GM19395 (cell line): Measurements from ENCODE around the gene ESM1.
"Not testable (repeated sequence)": the region's sequence is repeated elsewhere in the genome, so short reads cannot be mapped to it uniquely, and the experiment has no call there.

ENCODE experiments used
- ATAC-seq: cut with Tn5 transposase; IDR thresholded peaks from one replicate; pipeline ENCODE4 v1.9.1; 2021; ENCODE audit warnings: mild to moderate bottlenecking, moderate library complexity; ENCODE audit not compliant: unreplicated experiment

Gene ESM1, protein sequence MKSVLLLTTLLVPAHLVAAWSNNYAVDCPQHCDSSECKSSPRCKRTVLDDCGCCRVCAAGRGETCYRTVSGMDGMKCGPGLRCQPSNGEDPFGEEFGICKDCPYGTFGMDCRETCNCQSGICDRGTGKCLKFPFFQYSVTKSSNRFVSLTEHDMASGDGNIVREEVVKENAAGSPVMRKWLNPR

DNA sequence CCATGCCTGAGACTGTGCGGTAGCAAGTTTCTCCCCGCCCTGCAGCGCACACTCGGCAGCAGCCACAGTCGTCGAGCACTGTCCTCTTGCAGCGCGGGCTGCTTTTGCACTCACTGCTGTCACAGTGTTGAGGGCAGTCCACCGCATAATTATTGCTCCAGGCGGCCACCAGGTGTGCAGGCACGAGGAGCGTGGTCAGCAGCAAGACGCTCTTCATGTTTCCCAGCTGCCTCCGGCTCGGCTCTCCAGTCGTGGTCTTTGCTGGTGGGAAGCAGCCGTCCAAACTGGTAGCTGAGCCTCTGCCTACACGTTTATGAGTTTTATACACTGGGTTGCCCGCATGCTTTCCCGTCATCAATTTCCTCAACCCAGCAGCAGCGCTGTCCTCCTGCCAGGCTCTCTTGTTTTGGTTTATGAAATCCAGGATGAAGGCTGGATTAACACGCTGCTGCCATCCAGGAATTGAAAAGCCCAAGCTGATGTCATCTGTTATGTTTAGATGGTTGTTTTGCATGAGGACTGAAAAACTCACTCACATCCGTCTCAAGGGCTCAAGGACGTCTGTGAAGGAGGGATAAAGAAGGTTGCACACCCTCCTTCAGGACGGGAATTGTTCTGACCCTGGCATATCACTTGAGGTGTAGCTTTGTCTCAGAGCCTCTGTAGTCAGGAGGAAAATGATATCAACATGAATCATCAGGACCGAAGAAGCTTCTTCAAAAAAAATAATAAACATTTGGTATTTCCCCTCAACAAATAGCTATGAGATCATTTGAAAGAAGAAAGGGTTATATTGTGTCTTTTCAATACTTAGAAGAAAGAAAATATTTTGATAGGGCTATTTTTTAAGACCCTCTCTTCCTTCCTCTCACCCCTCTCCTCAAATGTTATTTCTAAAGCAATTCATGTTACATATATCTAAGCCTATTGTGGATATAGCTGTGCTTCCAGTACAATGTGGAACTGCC, at the start of gene ESM1:
Gene ESM1, minus strand, starts transcription at position 293 of the 968 bp plus-strand sequence. Its CDS starts 76 bp downstream, at position 217.
- no peak for ATAC-seq

DNA sequence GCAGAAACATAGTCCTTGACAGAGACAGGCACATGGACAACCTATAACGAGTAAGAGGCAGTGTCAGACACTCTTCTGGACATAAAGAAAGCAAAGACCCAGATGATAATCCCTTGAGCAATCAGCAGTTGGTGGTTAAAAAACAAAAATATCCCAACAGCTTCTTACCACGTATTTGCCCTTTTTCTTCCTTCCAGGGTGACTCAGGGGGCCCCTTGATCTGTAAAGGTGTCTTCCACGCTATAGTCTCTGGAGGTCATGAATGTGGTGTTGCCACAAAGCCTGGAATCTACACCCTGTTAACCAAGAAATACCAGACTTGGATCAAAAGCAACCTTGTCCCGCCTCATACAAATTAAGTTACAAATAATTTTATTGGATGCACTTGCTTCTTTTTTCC, 48.2 kb upstream of the ESM1 start:
- ATAC-seq, result no peak

DNA sequence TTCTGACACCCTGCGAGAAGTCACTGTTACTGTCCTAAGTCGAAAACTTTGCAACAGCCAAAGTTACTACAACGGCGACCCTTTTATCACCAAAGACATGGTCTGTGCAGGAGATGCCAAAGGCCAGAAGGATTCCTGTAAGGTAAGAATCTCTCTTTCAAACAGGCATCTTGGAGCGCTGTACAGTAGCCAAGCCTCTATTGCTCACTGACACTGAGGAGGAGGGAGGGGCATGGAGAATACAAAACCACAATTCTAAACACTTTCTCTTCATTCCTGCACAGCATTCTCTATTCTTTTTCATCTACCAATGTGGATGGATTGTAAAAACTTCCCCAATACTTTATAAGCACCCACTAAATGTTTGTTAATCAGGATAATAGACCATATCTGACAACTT, 46.1 kb upstream of the ESM1 start:
- no peak for ATAC-seq

DNA sequence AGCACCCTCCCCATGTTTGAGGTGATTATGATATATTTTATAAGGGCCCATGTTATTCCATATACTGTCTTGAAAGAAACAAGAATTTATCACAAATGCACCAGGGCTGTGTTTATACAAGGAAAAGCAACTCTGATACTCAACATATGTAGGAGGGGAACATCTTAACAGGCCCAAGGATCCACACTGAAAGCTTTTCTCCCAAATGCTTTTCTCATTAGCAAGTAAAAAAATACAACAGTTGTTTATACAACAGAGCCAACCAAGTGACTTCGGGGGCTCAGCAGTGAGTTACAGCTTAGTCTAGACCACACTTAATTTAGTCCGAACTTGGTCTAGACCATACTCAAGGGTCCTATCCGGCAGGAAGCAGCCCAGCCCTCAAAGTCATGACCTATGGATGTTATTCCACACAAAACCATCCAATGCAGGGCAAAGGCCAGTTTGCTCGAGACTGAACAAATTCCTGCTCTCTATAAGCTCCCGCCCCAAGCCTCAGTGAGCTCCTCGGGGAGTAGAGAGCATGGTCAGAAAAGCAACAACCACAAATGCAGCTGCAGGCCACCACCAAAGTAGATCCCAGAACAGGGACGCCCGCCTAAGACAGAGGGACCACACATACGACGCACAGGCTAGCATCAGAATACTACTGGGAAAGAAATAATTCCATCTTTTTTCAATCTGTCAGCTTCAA, 45.4 kb upstream of the ESM1 start:
- ATAC-seq, result no peak

DNA sequence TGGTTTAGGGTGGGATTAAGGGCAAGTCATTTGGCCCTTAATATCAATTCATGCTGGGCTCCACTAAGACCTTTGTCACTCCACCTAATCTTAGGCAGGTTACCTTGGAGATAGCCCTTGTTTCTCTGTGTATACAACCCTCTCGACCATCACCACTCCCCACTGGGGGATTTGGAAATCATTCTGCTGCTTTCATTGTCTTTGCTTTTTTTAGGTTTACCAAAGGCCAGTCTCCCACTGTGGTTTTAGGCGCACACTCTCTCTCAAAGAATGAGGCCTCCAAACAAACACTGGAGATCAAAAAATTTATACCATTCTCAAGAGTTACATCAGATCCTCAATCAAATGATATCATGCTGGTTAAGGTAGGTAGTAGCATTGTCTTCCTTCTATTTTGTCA, 44.8 kb upstream of the ESM1 start:
- ATAC-seq, result no peak

DNA sequence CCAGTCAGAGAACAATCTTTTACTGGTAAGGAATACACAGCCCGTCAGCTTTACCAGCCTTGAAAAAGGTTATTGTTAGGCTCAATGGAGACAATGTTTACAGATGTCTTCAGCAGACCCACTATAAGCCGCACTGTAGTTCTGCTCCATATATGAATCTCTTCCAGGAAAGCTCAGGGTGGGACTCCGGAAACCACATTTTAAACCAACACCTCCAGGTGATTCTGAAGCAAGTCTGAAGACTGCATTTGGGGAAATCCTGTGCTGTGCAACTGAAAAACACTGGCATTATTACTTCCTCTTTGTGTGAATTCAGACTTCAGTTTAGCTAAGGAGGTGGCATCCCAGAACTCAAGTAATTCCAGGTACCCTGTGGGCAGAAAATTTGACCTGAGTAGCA, 42.2 kb upstream of the ESM1 start:
- ATAC-seq, result no peak

DNA sequence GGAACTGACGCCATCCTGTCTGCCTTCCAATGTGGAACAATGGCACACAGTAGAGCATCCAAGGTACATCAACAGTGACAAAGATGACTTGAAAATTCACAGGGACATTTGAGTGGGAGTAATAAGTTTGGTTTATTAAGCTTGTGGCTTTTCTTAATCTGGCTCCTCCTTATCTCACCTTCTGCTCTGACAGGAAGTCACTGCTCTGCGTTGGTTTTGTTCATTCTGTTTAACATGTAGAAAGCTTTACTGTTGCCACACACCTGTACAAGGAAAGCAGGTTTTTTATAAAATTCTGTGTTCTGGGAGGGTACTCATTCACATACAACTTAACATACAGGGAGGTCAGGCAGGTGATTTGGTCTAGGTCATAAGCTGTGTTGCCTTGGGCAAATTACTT, 37.1 kb upstream of the ESM1 start:
- no peak for ATAC-seq

DNA sequence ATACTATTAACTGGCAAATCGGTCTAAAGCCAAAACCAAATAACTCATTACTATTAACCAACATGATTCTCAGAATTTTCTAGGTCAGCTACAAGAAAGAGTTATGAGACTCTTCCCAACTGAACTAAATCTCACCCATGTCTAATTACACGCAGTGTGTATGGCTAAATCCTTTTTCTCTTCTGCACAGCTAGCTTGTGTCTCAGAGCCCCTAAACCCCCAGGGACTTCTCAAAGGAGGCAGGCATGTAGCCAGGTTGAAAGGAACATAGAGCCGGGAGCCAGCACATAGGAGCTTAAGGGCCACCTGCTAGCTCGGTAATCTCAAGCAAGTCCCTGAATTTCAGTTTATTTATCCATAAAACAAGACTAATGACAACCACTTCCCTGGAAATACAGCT, 36.4 kb upstream of the ESM1 start:
- no peak for ATAC-seq

DNA sequence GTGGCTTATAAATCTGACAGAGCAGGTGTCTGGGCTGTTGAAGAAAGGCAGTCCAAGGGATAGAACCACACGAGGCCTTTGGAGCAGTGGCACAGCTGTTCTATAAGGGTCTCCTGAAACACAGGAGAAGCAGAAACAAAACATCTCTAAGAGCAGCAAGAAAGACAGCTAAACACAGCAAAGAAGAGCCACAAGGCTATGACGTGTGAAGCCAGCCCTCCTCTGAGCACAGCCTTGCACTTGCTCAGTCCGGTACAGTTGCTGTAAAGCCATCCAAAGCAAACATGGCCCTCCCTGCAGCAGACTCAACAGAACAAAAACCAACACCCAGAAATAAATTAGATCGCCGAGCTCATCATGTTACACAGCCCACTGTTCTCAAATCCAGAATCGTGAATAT, 36.0 kb upstream of the ESM1 start:
- ATAC-seq, result no peak

DNA sequence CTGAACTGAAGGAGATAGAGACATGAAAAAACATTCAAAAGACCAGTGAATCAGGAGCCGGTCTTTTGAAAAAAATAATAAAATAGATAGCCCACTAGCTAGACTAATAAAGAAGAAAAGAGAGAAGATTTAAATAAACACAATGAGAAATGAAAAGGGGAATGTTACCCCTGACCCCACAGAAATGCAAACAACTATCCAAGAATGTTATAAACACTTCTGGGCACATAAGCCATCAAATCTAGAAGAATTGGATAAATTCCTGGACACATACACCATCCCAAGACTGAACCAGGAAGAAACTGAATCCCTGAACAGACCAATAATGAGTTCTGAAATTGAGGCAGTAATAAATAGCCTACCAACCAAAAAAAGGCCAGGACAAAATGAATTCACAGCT, 24.8 kb upstream of the ESM1 start:
- not testable (repeated sequence) for ATAC-seq

DNA sequence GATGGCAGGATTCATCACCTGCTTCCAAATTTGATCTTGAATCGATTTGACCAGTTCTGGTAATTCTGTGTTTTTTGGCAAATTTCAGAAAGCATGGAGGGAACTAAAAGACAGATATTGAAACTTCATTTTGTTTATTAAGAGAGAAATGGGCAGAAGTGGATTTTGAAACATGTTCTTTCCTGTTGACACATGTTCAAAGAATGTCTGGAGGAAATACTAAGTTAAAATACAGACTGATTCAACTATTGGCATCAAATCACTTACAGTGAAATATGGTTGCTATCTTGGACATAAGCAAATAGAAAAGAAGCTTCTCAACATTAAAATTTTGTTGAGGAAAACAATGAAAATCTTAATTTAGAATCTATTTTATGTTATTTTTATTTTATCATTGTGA, 19.3 kb upstream of the ESM1 start:
- ATAC-seq, result no peak

DNA sequence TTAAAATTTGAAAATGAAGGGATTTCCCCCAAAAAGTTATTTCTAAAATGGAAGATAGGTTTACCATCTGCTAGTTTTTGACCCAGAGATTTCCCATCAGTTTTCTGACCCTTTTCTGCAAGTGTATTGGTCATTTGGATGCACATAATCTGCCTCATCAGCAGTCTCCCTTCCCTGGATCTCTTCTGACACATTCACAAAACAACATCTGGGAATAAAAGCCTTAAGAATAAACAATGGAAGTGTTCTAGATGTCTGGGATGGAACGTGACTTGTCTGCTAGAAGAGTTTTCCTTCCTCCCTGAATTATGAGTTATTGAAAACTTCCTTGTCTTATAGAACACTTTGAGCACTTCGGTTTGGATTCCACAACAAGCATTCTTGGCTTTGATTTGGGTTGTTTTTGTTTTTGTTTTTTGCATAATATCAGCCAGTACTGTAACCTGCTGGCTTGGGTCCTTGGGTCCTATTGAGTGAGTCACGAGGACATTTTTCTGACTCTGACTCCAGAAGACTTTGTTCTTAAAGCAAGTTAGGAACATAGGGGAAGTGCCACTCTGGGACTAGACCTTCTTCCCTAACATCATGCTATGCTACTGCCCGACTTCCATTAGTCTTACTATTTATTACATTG, 18.2 kb upstream of the ESM1 start:
- ATAC-seq, result no peak

DNA sequence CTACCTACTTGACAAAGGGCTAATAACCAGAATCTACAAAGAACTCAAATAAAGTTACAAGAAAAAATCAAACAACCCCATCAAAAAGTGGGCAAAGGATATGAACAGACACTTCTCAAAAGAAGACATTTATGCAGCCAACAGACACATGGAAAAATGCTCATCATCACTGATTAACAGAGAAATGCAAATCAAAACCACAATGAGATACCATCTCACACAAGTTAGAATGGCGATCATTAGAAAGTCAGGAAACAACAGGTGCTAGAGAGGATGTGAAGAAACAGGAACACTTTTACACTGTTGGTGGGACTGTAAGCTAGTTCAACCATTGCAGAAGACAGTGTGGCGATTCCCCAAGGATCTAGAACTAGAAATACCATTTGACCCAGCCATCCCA, 16.8 kb upstream of the ESM1 start:
- not testable (repeated sequence) for ATAC-seq

DNA sequence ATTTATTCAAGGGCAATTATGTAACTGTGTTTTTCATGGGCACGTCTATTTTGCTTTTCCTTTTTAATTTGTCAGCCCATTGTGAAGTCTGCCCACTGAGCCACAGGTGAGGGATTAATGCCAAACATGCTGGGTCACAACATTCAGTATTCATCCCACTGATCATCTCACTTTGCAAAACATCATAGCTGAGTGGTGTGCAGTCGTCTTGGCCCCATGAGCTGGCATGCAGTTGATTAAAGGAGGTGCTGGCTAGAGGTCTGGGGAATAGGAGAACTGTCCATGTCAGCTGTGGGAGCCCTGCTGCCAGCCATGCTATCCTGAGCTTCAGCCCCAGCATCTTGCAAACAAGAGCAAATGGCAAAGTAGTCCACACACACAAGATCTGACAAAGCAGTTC, 11.7 kb upstream of the ESM1 start:
- no peak for ATAC-seq

DNA sequence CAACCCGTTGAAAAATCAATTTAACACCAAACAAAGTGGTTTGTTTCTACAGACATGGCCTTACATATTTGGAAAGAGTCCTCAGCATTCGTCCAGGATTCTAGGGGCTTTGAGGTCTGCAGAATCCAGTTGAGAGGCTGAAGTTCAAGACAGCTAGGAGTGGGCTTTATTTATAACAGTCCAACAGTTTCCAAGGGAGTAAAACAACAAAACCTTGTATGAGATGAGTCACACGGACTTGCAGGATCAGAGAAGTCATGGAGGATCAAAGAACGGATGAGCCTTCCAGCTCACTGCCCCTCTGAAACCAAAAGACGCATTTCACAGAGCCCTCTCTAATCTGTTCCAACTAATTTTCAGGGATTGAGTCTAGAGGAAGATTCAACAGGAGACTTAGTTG, 11.1 kb upstream of the ESM1 start:
- ATAC-seq, result no peak

DNA sequence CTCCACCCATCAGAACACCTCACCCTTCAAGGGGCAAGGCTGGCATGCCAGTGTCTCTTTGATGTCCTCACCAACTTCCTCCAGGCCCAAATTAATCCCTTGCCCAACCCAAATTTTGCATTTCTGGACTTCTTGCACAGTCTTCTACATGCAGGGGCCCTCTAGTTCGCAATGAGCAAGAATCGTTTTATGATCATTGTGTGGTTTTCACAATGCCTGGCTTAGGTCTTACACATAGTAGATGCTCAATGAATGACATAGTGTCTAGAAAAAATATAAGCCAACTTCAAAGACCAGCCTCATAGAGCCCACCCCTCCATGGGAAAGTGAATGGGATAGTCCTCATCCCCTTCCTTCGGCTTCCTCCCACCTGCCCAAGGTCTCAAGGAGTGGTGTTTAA, 9.8 kb upstream of the ESM1 start:
- no peak for ATAC-seq

DNA sequence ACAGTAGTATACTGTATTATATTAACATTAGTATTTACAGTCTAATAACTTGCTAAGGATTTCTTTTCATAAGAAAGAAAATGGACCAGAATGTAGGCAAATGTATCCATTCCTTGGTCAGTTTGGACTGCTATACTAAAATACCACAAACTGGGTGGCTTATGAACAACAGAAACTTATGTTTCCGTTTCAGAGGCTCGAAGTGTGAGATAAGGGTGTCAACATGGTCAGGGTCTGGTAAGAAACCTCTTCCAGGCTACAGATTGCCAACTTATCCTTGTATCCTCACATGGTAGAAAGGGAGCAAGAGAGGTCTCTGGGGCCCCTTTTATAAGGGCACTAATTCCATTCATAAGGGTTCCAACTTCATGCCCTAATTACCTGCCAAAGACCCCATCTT, 9.2 kb upstream of the ESM1 start:
- no peak for ATAC-seq

DNA sequence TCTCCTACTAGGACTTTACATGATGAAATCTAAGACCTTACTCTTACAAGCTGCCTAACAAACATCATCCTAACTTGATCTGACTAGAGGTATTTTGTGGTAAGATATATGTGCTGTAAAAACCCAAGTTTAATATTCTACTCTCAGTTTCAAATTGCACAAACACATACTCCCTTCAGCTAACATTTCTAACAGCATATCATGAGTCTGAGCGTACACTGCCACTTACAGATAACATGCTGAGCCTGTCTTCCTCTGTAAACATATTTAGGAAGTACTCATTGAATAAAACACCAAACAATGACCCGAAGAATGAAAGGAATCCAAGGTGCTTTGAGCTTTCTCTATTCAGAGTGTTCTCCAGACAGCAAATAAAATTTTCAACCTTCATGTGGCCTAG, 7.9 kb upstream of the ESM1 start:
- no peak for ATAC-seq

DNA sequence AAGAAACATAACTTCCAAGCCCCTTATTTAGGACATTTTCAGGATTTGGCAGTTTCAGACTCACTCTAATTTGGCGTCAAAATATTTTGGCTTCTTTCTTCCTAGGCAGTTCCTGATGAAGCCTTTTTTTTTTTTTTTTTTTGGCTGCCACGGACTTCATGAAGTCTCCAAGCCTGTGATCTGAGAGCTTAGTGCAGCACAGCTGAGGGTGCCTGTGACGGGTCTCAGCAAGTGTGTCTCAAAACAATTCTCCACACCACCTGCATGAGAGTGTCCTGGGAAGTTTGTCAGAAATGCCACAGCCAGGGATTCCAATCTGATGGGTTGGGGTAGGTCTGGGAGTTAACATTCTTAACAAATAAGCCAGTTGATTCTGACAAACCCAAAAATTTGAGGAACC, 6.0 kb upstream of the ESM1 start:
- no peak for ATAC-seq

DNA sequence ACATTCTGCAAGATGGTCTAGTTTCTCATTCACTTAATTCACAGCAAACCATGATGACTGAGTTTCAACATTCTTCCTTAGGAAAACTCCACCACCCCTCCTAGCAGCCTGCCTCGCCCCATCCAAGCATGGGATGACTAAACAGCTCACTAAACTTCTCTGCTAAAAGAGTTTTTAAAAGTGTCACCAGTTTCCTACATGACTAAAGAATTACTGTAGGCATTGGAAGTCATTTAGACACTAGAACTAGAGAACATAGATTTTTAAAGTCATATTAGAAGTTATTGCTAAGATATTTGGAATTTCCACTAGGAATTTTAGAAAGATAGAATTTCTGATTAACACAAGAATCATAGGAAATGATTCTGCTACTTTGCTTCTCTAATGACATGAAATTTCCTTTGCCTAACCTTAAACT, 5.5 kb upstream of the ESM1 start:
- ATAC-seq, result no peak

DNA sequence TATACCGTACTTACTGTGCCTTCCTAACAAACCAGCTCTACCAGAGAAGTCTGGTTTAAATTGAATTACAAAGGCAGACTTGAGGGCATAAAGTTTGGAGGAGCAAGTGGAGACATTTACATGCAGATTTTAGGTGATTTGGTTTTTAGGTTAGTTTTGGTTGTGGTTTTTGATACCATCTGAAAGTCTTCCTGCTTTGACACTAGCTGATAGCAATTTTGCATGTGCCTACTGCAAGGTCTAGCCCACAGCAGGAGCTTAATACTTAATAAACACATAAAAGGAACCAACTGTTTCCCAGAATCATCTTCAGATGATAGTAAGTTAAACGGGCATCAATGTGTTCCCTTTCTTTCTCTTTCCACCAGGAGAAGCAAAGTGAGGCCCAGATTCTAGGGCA, 3.4 kb upstream of the ESM1 start:
- no peak for ATAC-seq
